Left lung (tissue), 10 donors: Measurements from ENCODE around the gene HNRNPU. TPM values are rescaled to one million over a fixed set of nuclear protein-coding genes. Genes with fewer than 3 reads are reported as not detected.
A peak's percentile ranks its signal among the peaks of the same experiment; 100 is the strongest.
"Not testable (repeated sequence)": the region's sequence is repeated elsewhere in the genome, so short reads cannot be mapped to it uniquely, and the experiment has no call there.

ENCODE experiments used
- ATAC-seq: fragments of 200-7000 bp; cut with Tn5 transposase; one replicate; pipeline ENCODE4 v1.9.1; 2020; ENCODE audit warnings: moderate library complexity
- DNase-seq, 4 donors: peaks; one replicate each; pipeline ENCODE4 v3.0.0-alpha.2; 2013 to 2020
- H3K27ac ChIP-seq, 2 donors: fragments of 200-600 bp; sonication (generic) in 1 of 2; one replicate each; pipeline versions ENCODE4 v1.5.0 to v1.8.0; 2020 to 2021
- H3K27me3 ChIP-seq, 2 donors: fragments of 200-600 bp; sonication (generic) in 1 of 2; one replicate each; pipeline versions ENCODE4 v1.5.0 to v1.8.0; 2020 to 2021
- H3K36me3 ChIP-seq, 2 donors: fragments of 200-600 bp; sonication (generic) in 1 of 2; one replicate each; pipeline versions ENCODE4 v1.5.0 to v1.8.0; 2020 to 2021
- H3K4me1 ChIP-seq, 2 donors: fragments of 200-600 bp; one replicate each; pipeline ENCODE4 v1.8.0; 2021
- H3K4me3 ChIP-seq, 2 donors: fragments of 200-600 bp; sonication (generic) in 1 of 2; one replicate each; pipeline versions ENCODE4 v1.5.0 to v1.8.0; 2020 to 2021; ENCODE audit warnings: mild to moderate bottlenecking in 1 of 2
- H3K9me3 ChIP-seq, 2 donors: fragments of 200-600 bp; sonication (generic) in 1 of 2; one replicate each; pipeline versions ENCODE4 v1.5.0 to v1.8.0; 2020 to 2021
- CTCF ChIP-seq, 2 donors: fragments of 200-600 bp; sonication (generic) in 1 of 2; IDR thresholded peaks; one replicate each; pipeline versions ENCODE4 v1.5.0 to v1.8.0; 2021; ENCODE audit warnings: antibody characterized with exemption in 2 of 2
- intact Hi-C, 2 donors: fragments of 100-400 bp; cut with DNase I; formaldehyde crosslinking; loops; one replicate each; pipeline versions ENCODE4 v1.11.2 to v1.14.2; 2022
- polyA plus RNA-seq, 6 donors: library from polyadenylated mRNA; unstranded; fragments of 120-200 nt; gene quantifications; one replicate each; pipeline ENCODE4 v1.2.1, GENCODE V29; 2013; ENCODE audit not compliant: insufficient read length in 6 of 6
- total RNA-seq, 2 donors: library from RNA; stranded (reverse); fragmentation: NEBNext Ultra II Directional; extraction: Animal tissue kit (Norgen Biotek cat#: 25700); gene quantifications; one replicate each; pipeline ENCODE4 v1.2.1, GENCODE V29; 2021
- donor health status: DM: no; HTN: yes; CAD: no.
- donor health status: DM: no; HTN: no; CAD: no.

HNRNPU gene
- total and polyA plus RNA-seq, 8 donors: 248 to 663 (median 608) TPM

DNA sequence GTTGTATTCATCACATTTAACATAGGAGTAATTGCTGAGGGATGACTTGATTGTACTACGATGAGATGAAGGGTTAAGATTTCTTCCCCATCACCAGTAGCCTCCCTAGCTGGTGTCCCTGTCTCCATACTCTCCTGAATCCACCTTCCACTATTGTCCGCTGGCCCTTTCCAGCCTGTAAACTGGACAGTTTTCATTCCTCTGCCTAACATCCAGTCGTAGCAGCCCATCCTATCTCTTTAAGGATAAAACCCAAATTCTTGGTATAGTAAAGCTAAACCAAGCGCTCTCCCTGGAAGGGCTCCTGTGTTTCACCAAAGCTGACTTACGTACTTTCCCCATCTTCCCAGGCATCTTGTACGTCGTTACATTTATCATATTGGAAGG is 28.2 kb downstream of the HNRNPU start:
- Histone ChIP-seq H3K4me1 (peaks cover 16 to 55% of the 10 kb centered on the region in 2 donors), H3K9me3 (no peaks in the 10 kb centered on the region), H3K4me3 (peak overlapping the region; percentile 64 to 74), H3K27ac (peak overlapping the region; percentile 95 to 99), H3K36me3 (peaks cover 0 to 32% of the 10 kb centered on the region in 2 donors), H3K27me3 (no peaks in the 10 kb centered on the region)
- intact Hi-C loops: no loop called here
- ATAC-seq (peak; percentile 2), DNase-seq (peak in 2 of 4 donors; percentile 24 to 31)
- no peak for TF ChIP-seq CTCF (IDR thresholded peaks at IDR 0.05)

DNA sequence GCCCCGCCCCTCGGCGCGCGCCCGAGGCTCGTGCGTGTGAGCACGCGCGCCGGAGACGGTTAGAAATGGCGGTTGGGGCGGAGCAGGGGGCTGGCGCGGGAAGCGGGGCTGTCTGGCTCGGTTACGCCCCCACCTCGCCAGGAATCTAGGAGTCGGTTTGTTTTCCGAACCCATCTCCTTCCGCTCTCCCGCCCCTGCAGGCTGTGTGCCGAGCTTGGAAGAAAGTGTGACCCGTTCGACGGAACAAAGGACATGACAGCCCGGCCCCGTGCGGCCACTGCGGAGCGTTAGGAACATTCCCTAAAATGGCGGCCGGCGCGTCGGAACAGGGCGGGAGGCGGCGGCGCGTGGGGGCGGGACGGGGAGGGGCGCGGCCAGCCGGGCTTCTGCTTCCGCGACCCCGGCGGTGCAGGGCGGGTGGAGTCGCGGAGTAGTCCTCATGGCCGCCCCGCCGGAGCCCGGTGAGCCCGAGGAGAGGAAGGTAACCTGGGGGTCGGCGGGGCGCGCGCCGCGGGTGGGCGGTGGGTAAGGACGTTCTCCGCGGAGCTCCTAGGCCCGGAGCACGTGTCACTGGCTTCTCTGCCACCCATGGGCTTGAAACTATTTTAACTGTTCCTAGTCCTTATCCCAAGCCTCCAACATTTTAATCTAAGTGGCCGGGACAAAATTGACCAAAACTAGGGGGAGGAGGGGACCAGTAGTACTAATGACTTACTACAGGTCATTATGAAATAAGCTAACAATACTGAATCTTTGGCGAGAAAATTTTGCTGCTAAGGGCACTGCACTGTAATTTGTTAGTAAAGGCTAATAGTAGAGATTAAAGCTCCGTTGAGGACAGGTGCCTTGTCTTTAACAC is 28.8 kb downstream of the HNRNPU start, which contains the start of gene COX20:
TSS of gene COX20 (plus strand) at position 383 of the 859 bp plus-strand sequence. CDS start at position 440, 57 bp downstream.
- DNase-seq (peak in 3 of 4 donors; percentile 92 to 96 (median 95)), ATAC-seq (peak; percentile 86)
- H3K36me3 ChIP-seq: peaks cover 0 to 26% of the 10 kb centered on the region in 2 donors
- H3K27ac ChIP-seq: peak within 1 kb of the TSS; percentile 95 to 99
- no peak for TF ChIP-seq CTCF (IDR thresholded peaks at IDR 0.05)
- H3K4me1 ChIP-seq: peaks cover 16 to 54% of the 10 kb centered on the region in 2 donors
- peak within 1 kb of the TSS; percentile 64 to 74 for H3K4me3 ChIP-seq
- no peaks in the 10 kb centered on the region for H3K27me3 ChIP-seq
- H3K9me3 ChIP-seq: no peaks in the 10 kb centered on the region
- intact Hi-C loops: no loop called here

GRCh38 chr1:244834543-244835275 is 29.6 kb downstream of the HNRNPU start:
- Histone ChIP-seq H3K9me3 (no peaks in the 10 kb centered on the region), H3K4me1 (peaks cover 16 to 47% of the 10 kb centered on the region in 2 donors), H3K4me3 (peak overlapping the region; percentile 64 to 74), H3K27ac (peak overlapping the region; percentile 95 to 99), H3K36me3 (peaks cover 0 to 18% of the 10 kb centered on the region in 2 donors), H3K27me3 (no peaks in the 10 kb centered on the region)
- ATAC-seq (peak; percentile 59), DNase-seq (peak; percentile 90 to 97 (median 96))
- no peak for TF ChIP-seq CTCF (IDR thresholded peaks at IDR 0.05)
- intact Hi-C loops: loop anchor here in 1 of 2 donors (5.0 kb wide), 1 partner anchor 138 kb away; no protein-coding TSS in a partner anchor

- peak; percentile 9 to 23 for TF ChIP-seq CTCF (IDR thresholded peaks at IDR 0.05)
- ATAC-seq: peak; percentile 32
- no peaks in the 10 kb centered on the region for H3K9me3 ChIP-seq
- DNase-seq: peak; percentile 48 to 81 (median 76)
- H3K27ac ChIP-seq: peak overlapping the region; percentile 95 to 99
- H3K4me3 ChIP-seq: peak overlapping the region; percentile 64 to 74
- H3K4me1 ChIP-seq: peaks cover 16 to 39% of the 10 kb centered on the region in 2 donors
- intact Hi-C loops: loop anchor here in 1 of 2 donors (5.0 kb wide), 1 partner anchor 138 kb away; no protein-coding TSS in a partner anchor
- no peaks in the 10 kb centered on the region for H3K27me3 ChIP-seq
- peaks cover 0 to 11% of the 10 kb centered on the region in 2 donors for H3K36me3 ChIP-seq
These were observed 30.4 kb downstream of the HNRNPU start for GRCh38 chr1:244833734-244834542.

DNA sequence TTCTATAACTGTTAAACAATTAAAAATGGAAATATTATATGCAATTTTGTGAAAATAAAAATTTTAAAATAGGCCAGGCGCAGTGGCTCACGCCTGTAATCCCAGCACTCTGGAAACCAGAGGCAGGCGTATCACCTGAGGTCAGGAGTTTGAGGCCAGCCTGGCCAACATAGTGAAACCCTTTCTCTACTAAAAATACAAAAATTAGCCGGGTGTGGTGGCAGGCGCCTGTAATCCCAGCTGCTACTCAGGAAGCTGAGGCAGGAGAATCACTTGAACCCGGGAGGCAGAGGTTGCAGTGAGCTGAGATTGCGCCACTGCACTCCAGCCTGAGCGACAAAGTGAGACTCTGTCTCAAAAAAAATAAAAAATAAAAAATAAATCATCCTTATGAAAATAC is 31.1 kb downstream of the HNRNPU start:
- not testable (repeated sequence) for ATAC-seq, H3K9me3 ChIP-seq, H3K36me3 ChIP-seq, H3K27me3 ChIP-seq
- Histone ChIP-seq H3K4me3 (peak overlapping the region; percentile 64 to 74), H3K4me1 (peaks cover 12 to 33% of the 10 kb centered on the region in 2 donors), H3K27ac (peak overlapping the region; percentile 95 to 99)
- intact Hi-C loops: loop anchor here in 1 of 2 donors (5.0 kb wide), 1 partner anchor 139 kb away; no protein-coding TSS in a partner anchor
- DNase-seq: peak in 1 of 4 donors; percentile 52
